PFSK-1 (cell line): Measurements from ENCODE around the gene GNG13.

Experiments
- POLR2AphosphoS5 ChIP-seq: IDR thresholded peaks from 2 replicates; pipeline ENCODE4 v1.6.1; 2012; ENCODE audit warnings: low read depth, mild to moderate bottlenecking, control low read depth, low read length, moderate library complexity
- TAF1 ChIP-seq: IDR thresholded peaks from 2 replicates; pipeline ENCODE4 v1.6.1; 2012; ENCODE audit warnings: low read length, control low read depth, borderline replicate concordance; ENCODE audit not compliant: insufficient read depth
- TF ChIP-seq, protein P1 (sequence below), 2 experiments: IDR thresholded peaks; 2 replicates each; pipeline versions ENCODE4 v1.6.1 to v1.8.0; 2011 to 2012; ENCODE audit warnings: low read depth in 2 of 2, low read length in 2 of 2, control low read depth in 1 of 2, inconsistent platforms in 1 of 2, mild to moderate bottlenecking in 1 of 2, moderate library complexity in 1 of 2; ENCODE audit not compliant: insufficient read depth in 1 of 2

DNA sequence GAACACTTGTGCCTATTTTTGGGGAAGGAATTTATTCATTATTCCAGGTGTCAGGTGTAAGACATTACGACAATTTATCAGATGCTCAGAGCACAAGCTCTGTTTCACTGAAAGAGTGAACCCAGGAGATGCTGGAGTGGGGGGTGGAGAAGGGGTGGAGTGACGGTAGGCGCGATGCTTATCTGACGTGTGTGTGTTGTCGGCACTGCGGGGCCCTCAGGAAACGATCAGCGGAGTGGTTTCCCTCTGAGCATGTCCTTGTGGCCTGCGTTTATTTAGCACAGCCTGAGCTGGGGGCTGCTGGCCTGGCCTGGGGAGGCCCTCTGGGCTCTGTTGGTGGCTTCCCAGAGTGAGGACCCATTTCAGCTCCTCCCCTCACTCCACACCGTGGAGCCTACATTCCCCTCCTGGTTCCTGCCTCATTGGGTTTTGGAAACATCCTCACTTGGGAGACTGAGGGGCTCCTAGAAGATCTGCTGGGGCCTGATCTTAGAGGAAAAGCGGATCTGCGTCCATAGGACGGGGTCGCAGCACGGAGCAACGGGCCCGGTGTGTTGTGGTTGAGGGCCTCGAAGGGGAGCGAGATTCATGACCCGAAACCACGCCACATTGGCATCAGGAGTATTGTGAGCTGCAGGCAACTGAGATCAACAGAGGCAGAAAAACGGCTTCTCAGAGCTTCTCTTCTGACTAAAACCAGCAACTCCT, 19.0 kb upstream of the GNG13 start:
- TF ChIP-seq POLR2AphosphoS5 (no peak), TAF1 (no peak)
- TF ChIP-seq, protein P1, sequence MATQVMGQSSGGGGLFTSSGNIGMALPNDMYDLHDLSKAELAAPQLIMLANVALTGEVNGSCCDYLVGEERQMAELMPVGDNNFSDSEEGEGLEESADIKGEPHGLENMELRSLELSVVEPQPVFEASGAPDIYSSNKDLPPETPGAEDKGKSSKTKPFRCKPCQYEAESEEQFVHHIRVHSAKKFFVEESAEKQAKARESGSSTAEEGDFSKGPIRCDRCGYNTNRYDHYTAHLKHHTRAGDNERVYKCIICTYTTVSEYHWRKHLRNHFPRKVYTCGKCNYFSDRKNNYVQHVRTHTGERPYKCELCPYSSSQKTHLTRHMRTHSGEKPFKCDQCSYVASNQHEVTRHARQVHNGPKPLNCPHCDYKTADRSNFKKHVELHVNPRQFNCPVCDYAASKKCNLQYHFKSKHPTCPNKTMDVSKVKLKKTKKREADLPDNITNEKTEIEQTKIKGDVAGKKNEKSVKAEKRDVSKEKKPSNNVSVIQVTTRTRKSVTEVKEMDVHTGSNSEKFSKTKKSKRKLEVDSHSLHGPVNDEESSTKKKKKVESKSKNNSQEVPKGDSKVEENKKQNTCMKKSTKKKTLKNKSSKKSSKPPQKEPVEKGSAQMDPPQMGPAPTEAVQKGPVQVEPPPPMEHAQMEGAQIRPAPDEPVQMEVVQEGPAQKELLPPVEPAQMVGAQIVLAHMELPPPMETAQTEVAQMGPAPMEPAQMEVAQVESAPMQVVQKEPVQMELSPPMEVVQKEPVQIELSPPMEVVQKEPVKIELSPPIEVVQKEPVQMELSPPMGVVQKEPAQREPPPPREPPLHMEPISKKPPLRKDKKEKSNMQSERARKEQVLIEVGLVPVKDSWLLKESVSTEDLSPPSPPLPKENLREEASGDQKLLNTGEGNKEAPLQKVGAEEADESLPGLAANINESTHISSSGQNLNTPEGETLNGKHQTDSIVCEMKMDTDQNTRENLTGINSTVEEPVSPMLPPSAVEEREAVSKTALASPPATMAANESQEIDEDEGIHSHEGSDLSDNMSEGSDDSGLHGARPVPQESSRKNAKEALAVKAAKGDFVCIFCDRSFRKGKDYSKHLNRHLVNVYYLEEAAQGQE (IDR thresholded peaks at IDR 0.05; ENCODE audit: insufficient read depth in 1 of 2, low read depth in 2 of 2, low read length in 2 of 2) = no peak
